NCI-H1930 (cell line): ENCODE results near the gene SIX3.

Source experiments
- DNase-seq, 2 experiments: peaks; one replicate each; lab custom pipeline; 2025; lab: John Stamatoyannopoulos, UW

SIX3 gene

DNA sequence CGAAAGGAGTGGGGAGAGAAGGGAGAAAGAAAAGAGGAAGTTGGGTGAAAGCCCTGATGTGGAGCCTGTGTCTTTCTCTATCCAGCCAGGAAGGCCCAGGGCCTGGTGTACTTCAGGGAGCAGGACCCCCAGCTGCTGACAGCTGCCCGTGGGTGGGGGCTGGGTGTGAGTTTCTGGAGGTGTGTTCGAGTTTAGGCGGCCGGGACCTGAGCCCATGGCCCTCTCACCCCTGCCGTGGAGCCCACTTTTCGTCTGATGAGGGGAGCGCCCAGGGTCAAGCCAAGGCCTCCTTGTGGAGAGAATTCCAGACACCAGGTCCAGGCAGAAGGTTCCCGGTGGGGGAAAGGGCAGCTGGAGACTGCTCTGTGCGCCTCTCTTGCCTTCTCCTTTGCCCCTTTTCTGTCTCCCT lies 2.2 kb downstream of the SIX3 start:
- DNase-seq = no peak

DNA sequence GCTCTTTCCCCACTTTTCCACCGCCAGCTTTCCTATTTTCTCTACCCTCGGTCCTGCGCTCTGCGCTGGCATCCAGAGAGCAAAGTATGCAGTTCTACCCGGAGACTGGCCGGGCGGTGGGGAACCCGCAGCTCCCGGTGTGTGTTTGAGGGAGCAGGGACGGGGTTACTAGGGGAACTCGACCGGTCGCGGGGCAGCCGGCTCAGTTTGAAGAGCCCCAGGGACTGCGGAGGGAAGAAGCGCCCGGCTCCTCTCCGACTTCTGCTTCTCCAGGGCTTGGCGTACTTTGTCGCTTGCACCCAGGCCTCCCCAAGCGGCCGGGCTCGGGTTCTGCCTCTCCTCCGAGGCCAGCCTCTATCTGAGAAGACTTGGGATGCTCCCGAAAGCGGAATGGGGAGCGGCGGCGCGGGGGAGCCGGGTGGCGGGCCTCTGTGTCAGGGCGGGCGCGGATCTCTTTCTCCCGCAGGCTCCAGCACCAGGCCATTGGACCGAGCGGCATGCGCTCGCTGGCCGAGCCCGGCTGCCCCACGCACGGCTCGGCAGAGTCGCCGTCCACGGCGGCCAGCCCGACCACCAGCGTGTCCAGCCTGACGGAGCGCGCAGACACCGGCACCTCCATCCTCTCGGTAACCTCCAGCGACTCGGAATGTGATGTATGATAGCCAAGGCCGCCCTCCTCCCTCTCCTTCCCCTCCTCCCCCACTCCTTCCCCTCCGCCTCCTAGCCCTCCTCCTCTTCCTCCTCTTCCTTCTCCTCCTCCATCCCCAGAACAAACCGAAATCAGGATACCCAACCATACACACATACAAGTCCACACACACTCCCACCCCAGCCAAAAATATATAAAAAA lies 2.8 kb downstream of the SIX3 start:
- DNase-seq = no peak

DNA sequence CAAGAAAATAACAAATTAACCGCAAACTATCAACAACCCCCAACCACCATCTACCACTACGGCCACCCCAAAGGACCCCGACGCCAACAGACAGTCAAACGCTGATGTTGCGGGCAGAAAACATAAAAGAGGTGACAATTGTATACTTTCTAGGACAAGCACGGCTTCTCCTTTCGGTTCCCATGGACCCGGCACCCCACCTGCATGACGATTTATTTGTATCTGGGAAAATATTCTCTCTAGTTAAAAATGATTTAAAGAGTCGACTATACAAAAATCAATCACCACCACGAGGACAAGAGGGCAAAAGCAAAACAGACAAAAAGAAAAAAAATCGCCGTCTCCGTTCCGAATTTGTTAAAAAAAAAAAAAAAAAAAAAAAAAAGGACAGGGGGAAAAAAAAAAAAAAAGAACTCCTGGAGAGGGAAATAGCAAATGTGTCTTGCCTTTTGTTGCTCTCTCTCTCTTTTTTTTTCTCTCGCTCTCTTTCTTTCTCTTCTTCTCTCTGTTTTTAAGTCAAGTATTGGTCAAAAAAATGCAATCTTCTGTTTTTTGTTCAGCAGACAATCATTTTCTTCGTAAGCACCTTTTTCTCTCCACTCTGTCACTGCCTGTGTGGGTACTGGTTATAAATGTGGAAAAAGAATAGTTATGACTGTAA lies 3.6 kb downstream of the SIX3 start:
- no peak for DNase-seq

DNA sequence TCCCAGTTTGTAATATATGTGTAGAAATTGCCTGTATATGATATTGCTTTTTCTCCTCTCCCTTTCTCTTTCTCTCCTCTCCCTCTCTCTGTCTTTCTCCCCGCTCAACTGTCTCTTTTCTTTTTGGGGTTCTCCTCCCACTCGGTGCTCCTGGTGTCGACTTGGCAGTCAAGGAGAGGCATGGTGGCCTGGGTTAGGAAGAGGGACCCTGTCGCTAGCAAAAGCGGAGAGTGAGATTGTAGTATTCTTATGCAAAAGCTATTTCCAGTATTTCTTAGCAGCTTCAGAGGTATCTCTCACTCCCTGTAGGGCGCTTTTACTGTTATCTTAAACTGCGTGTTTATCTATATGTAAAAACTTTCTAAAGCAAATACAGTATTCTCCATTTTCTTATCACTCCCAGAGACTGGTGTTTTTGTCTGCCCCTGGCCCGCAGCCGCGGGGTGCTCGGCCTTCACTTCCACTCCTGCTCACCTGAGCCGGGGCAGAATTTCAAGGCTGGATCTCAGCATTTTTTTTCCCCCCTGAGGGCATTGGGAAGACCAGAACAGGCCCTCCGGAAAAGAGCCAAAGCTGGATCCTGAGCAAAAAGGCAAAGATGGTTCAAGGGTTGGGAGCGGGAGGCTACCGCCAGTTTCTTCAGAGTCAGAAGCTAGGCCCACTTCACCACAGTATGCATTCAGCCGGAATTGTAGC lies 4.3 kb downstream of the SIX3 start:
- no peak for DNase-seq

DNA sequence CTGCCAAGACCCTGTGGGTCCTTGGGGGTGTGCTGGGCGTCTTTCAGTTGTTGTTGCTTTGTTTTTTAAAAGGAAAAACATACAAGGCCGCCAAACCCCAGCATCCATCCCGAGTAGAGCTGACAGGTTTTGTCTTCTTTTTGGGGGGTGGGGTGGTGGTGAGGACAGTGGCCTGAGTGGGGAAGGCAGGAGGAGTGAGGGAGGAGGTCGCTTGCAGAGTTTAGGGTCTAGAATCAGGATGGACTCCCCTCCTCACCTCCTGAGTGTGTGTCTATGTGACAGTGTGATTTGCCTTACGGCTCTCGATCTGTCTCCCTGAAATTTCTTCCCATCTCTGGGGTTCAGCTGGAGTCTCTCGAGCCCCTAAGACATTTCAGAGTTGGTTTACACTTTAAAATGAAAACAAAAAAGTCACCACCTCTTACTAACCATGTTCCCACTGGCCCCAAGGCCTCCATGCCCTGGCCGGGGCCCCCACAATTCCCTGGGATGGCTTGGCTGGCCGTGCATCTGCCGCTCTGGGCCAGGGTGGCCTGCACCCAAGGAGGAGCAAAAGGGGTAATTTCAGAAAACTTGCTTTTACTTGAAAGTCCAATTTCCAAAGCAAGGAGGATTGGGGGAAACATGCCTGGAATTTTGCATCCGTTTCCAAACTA lies 5.0 kb downstream of the SIX3 start:
- no peak for DNase-seq

DNA sequence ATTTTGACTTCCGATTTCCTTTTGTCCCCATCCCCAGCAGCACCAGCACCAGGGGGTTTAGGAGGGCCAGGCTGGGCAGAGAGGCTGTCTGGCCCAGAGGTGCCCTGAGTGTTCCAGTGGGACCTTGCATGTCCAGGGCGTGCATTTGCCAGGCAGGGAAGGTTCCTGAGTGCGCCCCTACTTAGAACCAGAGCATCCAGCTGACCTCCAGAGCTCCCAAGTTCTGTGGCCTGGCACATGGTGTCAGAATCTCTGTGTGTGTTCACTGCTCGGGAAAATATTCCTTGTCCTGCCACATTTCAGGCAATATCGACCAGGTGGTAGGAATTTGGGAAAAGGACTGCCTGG lies 5.5 kb downstream of the SIX3 start:
- DNase-seq = no peak

DNA sequence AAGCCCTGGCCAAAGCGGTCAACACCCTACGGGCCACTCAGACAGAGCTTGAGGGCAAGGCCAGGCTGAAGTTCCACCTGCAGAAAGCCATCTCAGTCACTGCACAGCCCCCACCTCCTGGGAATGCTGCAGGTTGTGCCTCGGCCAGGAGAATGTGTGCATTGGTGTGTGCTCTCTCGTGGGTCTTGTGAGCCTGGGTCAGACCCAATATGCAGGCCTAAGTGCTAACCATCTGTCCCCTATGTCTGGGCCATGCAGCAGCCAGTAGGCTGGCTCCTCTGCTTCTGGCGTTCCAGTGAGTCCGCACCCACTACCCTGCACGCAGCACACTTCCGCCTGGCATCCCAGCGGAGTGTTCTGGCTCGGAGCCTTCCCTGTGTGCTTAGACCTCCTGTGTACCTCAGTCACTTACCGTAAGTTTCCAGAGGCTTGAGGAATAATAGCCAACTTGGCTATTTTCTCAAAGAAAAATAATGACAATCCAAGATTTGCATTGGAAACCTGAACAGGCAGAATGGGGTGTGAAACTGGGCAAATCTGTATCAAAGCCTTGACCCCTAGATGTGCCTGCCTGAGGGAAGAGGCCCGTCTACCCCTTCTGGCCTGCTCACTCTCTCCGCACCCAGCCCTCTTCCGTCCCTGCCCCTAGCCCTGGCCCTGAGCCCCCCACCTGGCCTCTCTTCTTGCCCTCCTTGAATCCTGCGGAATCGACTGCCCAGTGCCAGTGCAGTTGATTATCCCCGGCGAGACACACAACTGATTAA lies 7.2 kb downstream of the SIX3 start:
- DNase-seq = no peak

DNA sequence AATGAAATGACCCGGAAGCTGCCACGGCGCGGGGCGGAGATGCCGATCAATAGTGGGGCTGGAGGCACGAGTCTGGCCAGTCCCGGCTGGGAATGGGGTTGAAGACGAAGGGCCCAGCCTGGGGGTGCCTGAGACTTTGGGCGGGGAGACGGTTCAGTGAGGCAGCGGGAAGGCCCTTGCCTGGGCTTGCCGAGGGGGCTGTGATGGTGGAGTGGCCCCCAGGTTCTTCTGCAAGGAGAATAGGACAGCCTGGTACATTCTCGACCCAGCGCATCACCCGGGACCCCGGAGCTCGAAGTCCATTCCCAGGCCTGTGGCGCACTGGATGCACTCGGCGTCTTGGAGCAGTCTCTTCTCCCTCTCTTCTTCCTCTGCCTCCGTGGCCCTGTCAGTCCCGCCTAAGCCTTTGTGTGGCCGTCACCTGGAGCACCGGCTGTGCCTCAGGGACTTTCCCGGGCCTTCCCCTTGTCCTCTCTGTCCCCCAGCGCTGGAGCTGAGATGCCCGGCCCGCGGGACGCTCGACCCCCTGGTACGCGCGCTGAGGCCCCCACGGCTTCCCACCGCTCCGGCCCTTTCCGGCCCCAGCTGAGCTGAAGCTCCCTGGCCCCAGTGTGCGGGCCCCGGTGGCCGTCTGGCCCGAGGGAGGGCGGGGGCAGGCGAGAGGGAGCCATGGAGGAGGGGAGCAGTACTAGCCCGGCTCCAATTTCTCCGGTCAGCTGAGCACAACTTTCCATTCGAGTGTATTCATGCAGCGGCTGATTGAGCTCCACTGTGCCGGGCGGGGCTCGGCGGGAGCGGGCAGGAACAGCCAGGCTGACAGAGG lies 8.0 kb downstream of the SIX3 start:
- DNase-seq = no peak

DNA sequence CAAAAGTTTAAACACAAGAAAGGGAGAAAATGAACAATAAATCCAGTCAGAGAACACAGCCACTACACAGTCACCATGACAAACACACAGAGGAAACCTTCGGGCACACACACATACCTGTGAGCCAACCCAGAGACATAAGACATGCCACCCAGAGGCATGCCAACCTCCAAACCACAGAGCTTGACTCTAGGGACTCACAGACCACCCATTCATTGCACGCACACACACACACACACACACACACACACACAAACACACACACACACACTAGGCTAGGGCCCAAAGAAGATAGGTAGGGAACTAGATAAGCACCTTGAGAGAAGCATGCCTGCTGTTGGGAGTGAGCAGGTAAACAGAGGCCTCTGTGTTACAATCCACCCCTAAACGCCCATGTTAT lies 9.1 kb downstream of the SIX3 start:
- no peak for DNase-seq

DNA sequence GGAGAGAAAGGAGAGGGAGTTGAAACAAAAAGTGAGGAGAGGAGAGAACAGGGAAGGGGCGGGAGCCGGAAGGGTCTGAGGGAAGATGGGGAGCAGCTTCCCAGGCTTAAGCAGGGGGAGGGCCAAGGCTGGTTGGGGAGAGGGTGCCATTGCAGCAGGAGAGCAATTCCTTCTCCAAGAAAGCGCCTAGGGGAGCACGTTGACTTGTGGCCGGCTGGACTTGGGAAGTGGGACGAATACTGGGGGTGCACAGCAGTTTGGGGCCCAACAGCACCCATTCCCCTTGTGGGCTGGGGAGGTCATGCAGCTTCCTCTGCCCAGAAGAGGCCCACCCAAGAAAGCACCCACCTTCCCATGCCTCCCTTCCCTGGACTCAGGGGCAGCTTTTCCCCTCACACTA lies 9.6 kb downstream of the SIX3 start:
- no peak for DNase-seq

DNA sequence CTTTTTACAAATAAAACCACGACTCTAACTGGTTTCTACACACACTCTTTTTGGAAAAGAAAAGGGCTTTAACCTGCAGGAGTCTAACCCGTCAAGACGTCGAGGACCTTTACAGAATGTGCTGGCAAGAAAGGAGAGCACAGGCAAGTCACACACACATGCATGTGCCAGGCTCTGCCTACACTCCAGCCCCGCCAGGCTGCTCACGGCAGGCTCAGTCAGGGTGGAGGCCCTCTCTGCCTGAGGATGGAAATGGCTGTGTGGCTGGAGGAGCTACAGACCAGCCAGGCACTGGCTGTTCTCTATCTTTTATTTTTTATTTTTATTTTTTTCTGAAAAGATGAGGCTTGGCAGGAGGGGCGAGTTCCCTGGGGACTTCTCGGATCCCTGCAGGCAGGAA lies 10.2 kb downstream of the SIX3 start:
- DNase-seq = no peak

DNA sequence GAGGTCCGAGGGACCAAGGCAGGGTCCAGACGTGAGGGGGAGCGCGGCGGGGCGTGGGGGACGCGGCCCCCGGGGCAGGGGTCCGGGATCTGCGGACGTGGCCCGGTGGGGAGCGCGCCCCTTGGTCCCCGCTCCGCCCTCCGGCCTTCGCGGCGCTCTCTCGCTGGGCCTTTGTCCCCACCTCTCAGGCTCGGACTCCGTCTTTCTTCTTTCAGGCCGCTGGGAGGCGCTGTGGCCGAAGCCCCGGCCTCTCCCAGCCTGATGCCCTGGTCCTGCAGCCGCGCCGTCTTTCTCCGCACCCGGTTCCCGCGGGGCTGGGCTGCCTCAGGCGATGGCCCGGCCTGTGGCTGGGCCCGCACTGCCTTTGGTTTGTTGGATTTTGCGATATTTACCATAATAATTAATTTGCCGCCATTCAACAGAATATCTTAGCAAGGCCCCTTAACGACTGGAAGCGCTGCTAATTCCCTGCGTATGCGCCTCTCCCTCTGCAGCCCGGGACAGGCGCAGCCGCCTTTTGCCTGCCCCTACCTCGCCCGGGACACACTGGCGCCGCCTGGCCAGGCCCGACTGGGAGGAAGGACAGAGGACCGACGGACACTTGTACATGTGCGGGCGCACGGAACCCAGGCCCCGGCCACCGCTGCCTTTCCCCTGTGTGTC lies 10.8 kb downstream of the SIX3 start:
- no peak for DNase-seq

DNA sequence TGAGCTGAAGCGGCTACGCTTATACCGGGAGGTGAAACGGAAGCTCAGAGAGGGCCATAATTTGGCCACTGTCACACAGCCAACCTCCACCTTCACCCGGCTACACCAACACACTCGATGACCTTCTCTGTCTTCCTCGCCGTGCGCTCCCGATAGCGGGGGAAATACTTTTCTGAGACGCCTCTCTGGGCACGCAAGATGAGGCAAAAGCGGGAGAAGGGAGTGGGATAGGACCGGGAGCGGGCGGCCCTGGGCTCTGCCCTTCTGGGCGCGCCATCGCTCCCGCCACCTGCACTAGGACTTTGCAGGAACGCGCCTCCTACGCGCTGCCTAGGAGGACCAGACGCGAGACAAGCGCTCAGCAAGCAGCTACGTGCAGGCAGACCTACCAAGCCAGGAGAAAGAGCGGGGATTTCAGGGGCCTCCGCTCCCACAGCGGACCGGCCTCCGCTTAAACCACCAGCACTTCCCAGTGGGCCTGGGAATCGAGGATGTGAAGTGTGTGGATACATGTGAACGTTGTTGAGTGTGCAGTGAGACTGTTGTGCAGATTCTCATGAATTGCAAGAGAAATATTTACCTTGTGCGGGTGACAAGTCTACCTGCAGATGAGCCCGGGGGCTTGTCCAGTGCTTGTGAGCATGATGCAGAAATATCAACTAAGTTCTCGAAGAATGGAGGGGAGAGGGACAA lies 11.4 kb downstream of the SIX3 start:
- DNase-seq = no peak

DNA sequence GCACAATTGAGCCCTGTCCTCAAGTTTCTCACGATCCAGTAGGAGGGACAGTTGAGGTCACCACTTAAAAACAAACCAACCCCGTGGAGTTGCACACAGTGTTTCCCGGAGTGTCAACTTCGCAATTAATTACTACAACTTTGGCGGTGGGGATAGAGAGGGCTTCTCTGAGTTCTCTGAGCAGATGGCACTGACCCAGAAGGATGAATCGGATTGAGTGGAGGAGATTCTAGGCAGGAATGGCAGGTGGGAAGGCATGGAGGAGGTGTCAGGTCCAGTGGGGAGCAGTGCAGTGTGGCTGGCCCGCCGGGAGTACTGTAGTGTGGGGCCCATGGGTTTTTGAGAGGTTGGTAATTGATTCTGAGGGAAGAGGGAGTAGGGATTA lies 12.0 kb downstream of the SIX3 start:
- DNase-seq = no peak

DNA sequence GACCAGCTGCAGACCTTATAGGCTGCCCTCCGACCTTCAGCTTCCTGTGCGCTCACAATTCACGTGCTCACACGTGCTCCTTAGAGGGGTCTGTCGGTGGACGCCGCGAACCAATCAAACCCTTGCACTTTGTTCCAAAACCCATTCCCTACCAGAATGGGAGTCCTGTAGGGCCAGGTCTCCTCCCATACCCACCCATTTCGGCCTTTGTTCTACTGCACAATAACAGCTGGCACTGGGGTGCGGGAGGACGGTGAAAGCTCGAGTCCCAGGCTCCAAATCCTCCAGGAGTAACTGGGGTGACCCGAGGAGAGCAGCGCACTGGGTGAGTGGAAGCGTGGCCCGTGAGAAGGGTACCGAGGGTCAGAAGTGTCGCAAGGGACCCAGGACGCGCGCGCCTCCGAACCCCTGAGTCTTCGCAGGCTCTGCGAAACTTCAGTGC lies 13.0 kb downstream of the SIX3 start:
- DNase-seq = no peak

DNA sequence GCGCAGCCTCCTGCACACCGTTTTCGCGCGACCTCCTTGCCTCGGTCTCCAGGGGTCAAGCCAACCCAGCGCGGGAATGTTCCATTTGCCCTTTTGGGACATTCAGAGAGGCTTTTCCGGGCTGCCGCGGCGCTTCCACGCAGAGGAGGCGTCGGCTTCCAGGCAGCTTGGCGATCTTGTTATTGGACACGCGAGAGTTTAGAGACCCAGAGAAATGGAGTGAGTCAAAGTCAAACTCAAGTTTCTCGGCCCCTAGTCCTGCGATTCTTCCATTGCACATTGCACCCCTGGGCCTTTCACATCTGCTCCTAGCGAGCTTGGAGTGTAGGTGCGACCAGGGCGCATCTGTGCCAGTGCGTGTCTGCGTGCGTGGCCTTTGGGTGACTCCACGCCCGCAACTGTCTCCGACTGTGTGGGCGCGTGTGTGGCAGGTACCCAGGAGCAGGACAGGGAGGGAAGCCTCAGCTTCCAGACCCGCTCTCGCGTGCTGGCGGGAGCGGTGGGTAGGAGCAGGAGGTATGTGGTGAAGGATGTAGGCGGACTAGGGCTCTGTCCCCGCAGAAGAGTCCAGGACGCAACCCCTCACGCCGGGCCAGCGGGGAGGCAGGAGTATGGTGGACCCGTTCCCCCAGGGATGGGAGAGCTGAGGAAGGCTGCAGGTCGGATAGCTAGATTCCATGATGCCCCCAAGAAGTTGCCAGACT lies 13.5 kb downstream of the SIX3 start:
- no peak for DNase-seq

DNA sequence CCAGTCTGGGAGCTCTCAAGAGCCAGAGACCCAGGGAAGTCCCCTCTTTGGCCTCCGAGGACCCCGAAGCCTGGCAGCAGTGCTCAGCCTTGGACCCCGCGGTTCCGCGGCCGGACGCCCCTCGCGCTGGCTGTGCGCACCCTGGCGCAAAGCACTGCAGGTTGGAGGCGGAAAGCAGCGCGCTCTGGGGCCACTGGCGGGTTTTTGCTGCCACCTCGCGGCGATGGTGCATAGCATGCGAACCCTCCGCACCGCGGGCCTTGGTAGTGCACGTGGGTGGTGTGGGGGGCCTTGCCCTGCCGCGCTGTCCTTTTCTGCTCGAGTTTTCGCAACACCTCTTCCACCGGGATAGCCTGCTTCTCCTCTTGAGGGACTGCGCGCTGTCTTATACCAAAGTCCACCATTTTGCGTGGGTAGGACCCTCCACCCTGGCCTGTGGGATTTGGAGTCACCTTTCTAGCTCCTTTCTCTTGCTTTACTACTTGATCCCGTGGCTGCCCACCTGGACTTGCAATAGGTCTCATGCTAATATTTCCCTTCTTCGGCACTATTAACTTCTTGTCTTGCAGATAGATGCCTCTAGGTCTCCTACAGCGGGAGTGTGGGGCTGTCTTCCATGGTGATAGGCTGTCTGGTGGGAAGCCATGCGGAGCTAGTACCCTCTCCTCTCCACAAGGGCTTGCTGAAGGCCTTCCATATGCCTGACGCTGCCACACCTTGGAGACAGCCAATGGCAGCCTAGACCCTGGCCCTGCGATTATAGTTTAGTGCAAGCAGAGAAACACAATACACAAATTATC lies 14.3 kb downstream of the SIX3 start:
- DNase-seq = peak; percentile 57 to 75

DNA sequence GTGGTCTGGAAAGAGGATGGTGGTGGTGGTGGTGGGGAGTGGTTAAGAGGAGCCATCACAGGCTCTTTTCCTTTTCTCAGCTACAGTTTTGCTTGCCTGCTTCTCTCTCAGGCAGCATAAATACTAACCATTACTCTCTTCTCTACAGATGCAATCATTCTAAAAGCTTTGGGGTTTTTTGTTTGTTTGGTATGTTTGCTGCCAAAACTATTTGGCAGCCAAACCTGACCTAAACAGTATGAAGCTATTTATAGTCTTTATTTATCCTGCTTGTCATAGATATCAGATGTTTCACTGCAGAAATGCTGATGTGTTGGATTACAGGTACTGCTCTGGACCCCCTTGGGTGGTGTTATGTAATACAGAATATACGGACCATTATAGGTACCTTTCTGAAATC lies 15.3 kb downstream of the SIX3 start:
- no peak for DNase-seq
